ENCODE measurements around the gene CD68. TPM values are rescaled to one million over a fixed set of nuclear protein-coding genes. Genes with fewer than 3 reads are reported as not detected.

CD68 gene
- total and polyA plus RNA-seq, 7 donors, result 24.6 to 161 (median 56.4) TPM

DNA sequence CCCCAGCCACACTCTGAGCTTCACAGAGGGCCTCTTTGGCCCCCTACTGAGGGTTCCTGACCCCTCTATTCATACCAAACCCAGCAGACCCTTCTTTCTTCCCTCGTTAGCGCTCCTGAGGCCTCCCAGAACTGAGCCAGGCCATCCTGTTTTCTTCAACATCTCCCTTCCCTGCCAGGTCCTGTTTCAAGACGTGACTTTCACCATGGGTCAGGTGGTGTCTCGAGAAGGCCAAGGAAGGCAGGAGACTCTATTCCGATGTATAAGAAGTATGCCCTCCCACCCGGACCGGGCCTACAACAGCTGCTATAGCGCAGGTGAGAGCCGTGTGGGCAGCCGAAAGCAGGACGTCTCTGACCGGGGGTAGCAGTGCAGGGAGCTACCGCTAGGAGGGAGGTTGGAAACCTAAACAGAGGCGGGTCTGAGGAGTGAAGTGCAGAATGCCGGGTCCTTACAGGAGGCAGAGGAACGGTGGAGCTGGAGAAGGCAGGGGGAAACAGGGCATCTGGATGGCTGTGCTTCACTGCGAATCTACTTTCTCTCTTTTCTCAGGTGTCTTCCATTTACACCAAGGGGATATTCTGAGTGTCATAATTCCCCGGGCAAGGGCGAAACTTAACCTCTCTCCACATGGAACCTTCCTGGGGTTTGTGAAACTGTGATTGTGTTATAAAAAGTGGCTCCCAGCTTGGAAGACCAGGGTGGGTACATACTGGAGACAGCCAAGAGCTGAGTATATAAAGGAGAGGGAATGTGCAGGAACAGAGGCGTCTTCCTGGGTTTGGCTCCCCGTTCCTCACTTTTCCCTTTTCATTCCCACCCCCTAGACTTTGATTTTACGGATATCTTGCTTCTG, 19.0 kb upstream of the CD68 start:
- TF ChIP-seq POLR2A (IDR thresholded peaks at IDR 0.05) (no peak), POLR2AphosphoS5 (IDR thresholded peaks at IDR 0.05) (peak in 1 of 4 donors; percentile 5)
- TF ChIP-seq, protein P1, sequence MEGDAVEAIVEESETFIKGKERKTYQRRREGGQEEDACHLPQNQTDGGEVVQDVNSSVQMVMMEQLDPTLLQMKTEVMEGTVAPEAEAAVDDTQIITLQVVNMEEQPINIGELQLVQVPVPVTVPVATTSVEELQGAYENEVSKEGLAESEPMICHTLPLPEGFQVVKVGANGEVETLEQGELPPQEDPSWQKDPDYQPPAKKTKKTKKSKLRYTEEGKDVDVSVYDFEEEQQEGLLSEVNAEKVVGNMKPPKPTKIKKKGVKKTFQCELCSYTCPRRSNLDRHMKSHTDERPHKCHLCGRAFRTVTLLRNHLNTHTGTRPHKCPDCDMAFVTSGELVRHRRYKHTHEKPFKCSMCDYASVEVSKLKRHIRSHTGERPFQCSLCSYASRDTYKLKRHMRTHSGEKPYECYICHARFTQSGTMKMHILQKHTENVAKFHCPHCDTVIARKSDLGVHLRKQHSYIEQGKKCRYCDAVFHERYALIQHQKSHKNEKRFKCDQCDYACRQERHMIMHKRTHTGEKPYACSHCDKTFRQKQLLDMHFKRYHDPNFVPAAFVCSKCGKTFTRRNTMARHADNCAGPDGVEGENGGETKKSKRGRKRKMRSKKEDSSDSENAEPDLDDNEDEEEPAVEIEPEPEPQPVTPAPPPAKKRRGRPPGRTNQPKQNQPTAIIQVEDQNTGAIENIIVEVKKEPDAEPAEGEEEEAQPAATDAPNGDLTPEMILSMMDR (IDR thresholded peaks at IDR 0.05), result peak; percentile 43 to 86 (median 70)
- peak overlapping the region; percentile 89 to 98 (median 97) for H3K27ac ChIP-seq
- H3K36me3 ChIP-seq, result peaks cover 5 to 22% (median 20%) of the 10 kb centered on the region in 4 donors
- peak; percentile 86 for DNase-seq
- peaks cover 0 to 70% (median 64%) of the 10 kb centered on the region in 4 donors for H3K4me1 ChIP-seq
- 14 to 34% methylated on average over 22 of the region's 22 CpGs for WGBS, 2 donors
- intact Hi-C loops (cut with DNase I), result loop anchor here (1.0 to 10.0 kb wide), 8 partner anchors 46 to 306 kb away; partner anchors contain the start of genes CTDNEP1, ELP5, FXR2 and NEURL4
- H3K27me3 ChIP-seq, result no peaks in the 10 kb centered on the region
- H3K4me3 ChIP-seq, result peak overlapping the region in 3 of 4 donors; percentile 73 to 97 (median 94)
- no peaks in the 10 kb centered on the region for H3K9me3 ChIP-seq

DNA sequence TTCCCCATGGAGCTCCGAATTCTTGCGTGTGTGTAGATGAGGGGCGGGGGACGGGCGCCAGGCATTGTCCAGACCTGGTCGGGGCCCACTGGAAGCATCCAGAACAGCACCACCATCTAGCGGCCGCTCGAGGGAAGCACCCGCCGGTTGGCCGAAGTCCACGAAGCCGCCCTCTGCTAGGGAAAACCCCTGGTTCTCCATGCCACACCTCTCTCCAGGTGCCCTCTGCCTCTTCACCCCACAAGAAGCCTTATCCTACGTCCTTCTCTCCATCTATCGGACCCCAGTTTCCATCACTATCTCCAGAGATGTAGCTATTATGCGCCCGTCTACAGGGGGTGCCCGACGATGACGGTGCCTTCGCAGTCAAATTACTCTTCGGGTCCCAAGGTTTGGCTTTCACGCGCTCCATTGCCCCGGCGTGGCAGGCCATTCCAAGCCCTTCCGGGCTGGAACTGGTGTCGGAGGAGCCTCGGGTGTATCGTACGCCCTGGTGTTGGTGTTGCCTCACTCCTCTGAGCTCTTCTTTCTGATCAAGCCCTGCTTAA, 18.3 kb upstream of the CD68 start:
- intact Hi-C loops (cut with DNase I), result loop anchor here (1.0 to 10.0 kb wide), 8 partner anchors 47 to 306 kb away; partner anchors contain the start of genes CTDNEP1, ELP5, FXR2 and NEURL4
- Histone ChIP-seq H3K4me1 (peaks cover 0 to 70% (median 64%) of the 10 kb centered on the region in 4 donors), H3K36me3 (peaks cover 12 to 29% (median 27%) of the 10 kb centered on the region in 4 donors), H3K27me3 (no peaks in the 10 kb centered on the region), H3K4me3 (peak overlapping the region; percentile 73 to 97 (median 86)), H3K27ac (peak overlapping the region; percentile 89 to 98 (median 97)), H3K9me3 (no peaks in the 10 kb centered on the region)
- peak in 3 of 4 donors; percentile 43 to 58 (median 56) for TF ChIP-seq POLR2AphosphoS5 (IDR thresholded peaks at IDR 0.05)
- TF ChIP-seq, protein P1 (IDR thresholded peaks at IDR 0.05), result peak; percentile 86 to 96 (median 89)
- no peak for TF ChIP-seq EP300 (IDR thresholded peaks at IDR 0.05)
- no peak for TF ChIP-seq POLR2A (IDR thresholded peaks at IDR 0.05)
- DNase-seq, result peak; percentile 98
- 0 to 1% methylated on average over 32 of the region's 32 CpGs for WGBS, 2 donors

DNA sequence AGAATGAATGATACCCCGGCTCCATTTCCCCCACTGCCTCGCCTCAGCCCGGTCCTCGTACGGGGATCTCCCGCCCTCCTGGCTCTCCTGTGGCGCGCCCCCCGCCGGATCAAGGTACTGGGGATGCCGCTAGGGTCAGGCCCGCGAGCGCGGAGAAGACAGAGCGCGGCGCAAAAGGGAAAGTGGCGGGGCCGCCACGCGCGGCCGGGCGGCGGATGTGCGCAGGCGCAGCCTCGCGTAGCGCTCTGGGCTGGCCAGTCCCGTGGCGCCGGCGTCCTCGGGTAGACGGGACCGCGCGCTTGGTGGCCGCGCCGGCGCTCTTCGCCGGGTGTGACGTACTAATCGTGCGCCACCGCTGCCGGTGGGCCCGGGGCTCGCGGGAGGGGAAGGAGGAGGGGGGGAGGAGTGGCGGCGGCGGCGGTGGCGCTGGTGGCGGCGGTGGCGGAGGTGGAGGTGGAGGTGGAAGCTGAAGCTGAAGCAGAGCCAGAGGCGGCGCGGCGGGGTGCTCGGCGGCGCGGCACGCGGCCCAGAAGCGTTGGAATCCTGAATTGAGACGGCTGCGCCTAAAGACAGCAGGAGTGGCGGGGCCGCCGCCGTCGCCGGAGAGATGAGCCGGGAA, 17.7 kb upstream of the CD68 start, which contains the start of gene SENP3:
SENP3 (plus strand) TSS at position 331 of the 619 bp plus-strand sequence. CDS start 1,158 bp downstream, outside the sequence.
- Histone ChIP-seq H3K4me1 (peaks cover 0 to 70% (median 64%) of the 10 kb centered on the region in 4 donors), H3K27me3 (no peaks in the 10 kb centered on the region), H3K9me3 (no peaks in the 10 kb centered on the region), H3K4me3 (peak within 1 kb of the TSS; percentile 73 to 97 (median 86)), H3K27ac (peak within 1 kb of the TSS; percentile 89 to 98 (median 97)), H3K36me3 (peaks cover 13 to 35% (median 30%) of the 10 kb centered on the region in 4 donors)
- intact Hi-C loops (cut with DNase I), result loop anchor here (1.0 to 10.0 kb wide), 8 partner anchors 47 to 307 kb away; partner anchors contain the start of genes CTDNEP1, ELP5, FXR2 and NEURL4
- 1% methylated on average over 82 of the region's 82 CpGs for WGBS, 2 donors
- DNase-seq, result peak; percentile 96
- TF ChIP-seq EP300 (IDR thresholded peaks at IDR 0.05) (no peak), POLR2AphosphoS5 (IDR thresholded peaks at IDR 0.05) (peak; percentile 63 to 87 (median 82)), POLR2A (IDR thresholded peaks at IDR 0.05) (peak; percentile 21 to 38)
- TF ChIP-seq, protein P1 (IDR thresholded peaks at IDR 0.05), result no peak

DNA sequence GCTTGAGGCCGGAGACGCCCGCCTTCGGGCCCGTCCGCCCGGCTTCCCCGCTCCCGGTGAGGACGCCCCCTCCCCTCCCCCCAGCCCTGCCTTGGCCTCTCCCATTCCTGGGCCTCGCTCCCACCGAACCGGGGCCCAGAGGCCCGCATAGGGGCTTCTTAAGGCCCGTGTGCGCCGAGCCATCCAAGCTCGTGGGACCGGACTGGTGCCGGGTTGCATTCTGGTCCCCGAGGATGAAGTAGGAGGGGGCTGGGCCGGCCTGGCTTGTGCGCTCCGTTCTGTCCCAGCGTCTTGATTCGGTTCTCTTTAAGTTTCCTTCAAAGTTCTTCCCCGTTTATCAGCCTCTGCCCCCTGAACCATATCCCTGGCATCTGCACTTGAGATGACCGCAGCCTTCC, 17.2 kb upstream of the CD68 start:
- Histone ChIP-seq H3K4me1 (peaks cover 0 to 66% (median 61%) of the 10 kb centered on the region in 4 donors), H3K36me3 (peaks cover 13 to 40% (median 35%) of the 10 kb centered on the region in 4 donors), H3K4me3 (peak overlapping the region; percentile 73 to 97 (median 86)), H3K9me3 (no peaks in the 10 kb centered on the region), H3K27me3 (no peaks in the 10 kb centered on the region), H3K27ac (peak overlapping the region; percentile 89 to 98 (median 97))
- TF ChIP-seq EP300 (IDR thresholded peaks at IDR 0.05) (no peak), POLR2AphosphoS5 (IDR thresholded peaks at IDR 0.05) (no peak), POLR2A (IDR thresholded peaks at IDR 0.05) (no peak)
- TF ChIP-seq, protein P1 (IDR thresholded peaks at IDR 0.05), result no peak
- DNase-seq, result no peak
- WGBS, 2 donors, result 1% methylated on average over 28 of the region's 28 CpGs
- intact Hi-C loops (cut with DNase I), result loop anchor here (5.0 to 10.0 kb wide), 2 partner anchors 180 to 307 kb away; partner anchors contain the start of genes CTDNEP1, ELP5 and TNK1

Measured in sigmoid colon (tissue), 7 donors.